Inferior parietal cortex (tissue), 1 donor: Measurements from ENCODE around the gene ATXN1.

Experiments
- DNase-seq: peaks from one replicate; pipeline ENCODE4 v3.0.0-alpha.2; 2016; ENCODE audit errors: extremely low spot score

Gene ATXN1

DNA sequence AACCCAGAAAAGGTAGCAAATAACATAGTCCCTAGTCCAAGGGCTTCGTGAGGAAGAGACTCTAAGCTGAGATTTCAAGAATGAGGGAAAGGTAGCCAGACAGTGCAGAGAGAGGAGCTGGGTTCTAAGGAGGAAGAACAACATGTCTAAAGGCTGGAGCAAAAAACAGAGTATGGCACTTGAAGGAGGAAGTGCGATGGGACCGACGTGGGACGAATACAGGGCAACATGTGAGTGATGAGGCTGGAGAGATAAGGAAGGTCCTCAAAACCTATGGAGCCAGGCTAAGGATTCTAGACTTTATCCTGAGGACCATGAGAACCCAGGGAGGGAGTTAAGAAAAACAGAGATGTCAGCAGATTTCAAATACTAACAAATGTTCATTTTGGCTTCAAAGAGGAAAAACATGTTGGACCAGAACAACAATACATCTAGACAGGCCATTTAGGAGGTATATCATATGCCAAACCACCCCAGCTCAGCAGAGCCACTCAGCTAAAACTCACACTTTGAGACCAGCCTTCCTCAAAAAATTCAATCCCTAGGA, 17.5 kb downstream of the ATXN1 start:
- DNase-seq, result no peak

DNA sequence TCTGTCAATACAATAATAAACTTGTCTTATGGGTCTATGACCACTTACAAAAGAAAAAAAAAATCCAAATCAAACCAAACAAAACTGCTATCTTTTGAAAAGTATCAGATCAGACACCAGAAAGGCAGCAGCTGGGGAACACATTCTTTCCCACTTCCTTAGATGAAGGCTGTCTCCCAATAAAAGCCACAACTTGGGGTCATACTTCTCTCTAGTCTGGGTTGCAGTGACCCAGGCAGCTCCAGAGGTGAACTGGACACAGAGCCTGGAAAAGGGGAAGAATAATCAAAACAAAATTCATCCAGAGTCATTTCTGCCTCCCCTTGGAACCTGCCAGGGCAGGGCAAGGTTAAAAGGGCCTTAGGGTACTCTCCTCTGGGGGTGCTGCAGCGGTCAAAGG, 19.1 kb downstream of the ATXN1 start:
- no peak for DNase-seq

DNA sequence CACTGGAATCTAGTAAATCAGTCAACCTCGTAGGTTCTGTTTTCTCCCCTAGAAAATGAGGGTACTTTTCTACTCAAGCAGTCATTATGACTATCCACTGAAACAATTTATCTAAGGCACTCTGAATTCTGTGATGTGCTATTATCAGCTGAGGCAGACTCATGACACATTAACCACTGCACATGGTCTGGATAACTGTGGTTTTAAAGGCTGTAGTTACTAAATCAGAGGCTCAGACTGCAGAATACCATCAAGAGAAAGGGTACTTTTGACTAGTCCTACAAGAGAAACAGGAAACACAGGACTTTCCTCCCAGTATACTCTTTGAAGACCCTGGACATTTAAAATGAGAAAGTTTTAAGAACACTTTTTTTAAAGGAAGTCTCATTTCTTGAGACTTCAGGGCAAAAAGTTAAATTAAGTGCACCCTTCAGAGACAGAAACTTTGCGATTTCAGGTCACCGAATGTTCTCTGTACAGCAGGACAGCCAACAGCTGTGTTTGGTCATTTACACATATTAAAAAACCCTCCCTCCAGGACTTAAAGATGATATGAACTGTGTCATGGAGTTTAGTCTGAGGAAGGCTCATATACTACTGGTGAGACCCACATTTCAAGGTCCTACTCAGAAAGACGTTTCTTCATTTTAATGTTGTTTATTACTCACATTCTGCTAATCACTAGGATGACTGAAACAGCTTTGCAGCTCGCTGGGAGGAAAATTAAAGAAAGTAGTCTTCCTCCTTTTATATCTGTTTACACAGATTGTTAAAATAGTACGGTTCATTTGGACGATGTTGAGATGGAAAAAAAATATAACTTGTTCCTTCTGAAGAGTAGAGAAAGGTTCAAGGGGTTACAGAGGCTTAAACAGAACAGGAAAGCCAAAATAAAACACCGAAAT, 19.9 kb downstream of the ATXN1 start:
- no peak for DNase-seq

DNA sequence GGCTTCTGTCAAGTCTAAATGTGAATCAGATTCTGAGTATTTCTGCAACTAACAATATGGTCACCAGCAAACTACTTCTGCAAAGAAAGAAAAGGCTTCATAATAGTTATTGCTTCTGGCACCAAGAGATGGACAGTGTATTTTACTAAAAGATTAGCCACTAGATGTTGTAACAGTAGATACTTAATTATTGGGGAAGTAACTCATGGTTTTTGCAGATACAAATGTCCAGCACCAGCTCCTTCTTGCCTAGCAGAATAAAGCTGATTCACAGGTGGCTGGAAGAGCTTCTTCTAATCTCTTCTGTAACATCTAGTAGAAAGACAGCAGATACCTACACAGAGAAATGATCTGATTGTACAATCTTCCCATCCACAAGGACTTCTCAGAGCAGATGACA, 21.2 kb downstream of the ATXN1 start:
- DNase-seq, result no peak

DNA sequence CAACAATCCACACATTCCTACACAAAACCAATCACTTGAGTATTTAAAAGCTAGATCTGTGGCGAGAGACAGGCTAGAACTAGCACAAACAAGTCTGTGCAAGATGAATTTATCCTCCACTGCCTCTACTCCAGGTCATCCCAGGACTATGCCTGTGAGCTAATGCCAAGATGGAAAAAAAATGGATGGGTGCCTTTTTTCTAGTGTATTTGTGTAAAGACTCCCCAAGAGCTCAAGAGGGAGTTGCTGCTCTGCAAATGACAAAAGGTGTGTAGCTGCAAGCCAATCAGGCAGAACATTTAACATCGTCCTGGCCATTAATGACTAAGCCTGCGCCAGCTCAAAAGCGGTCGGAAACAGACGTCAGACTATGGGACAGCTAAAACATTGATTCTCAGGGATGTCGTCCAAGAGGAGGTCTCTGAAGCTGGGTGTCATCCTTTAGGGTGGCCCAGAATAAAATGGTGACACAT, 21.9 kb downstream of the ATXN1 start:
- no peak for DNase-seq

DNA sequence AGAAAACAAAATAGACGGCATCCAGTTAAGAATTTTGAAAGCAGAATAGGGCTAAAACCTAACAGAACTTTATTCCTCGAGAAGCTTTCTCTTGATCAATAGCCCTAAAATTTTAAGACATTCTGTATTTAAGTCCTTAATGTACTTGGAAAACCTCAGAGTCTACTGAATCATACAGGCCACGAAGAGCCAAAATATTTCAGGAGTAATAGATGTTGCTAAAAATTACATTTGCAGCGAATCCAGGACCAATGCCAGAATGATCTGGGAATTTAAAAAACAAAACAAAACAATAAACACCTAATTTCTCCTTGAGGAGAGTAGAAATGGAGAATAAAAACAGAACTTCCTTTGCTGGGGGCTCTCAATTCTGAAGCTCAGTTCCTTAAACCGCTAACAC, 23.3 kb downstream of the ATXN1 start:
- DNase-seq, result no peak

DNA sequence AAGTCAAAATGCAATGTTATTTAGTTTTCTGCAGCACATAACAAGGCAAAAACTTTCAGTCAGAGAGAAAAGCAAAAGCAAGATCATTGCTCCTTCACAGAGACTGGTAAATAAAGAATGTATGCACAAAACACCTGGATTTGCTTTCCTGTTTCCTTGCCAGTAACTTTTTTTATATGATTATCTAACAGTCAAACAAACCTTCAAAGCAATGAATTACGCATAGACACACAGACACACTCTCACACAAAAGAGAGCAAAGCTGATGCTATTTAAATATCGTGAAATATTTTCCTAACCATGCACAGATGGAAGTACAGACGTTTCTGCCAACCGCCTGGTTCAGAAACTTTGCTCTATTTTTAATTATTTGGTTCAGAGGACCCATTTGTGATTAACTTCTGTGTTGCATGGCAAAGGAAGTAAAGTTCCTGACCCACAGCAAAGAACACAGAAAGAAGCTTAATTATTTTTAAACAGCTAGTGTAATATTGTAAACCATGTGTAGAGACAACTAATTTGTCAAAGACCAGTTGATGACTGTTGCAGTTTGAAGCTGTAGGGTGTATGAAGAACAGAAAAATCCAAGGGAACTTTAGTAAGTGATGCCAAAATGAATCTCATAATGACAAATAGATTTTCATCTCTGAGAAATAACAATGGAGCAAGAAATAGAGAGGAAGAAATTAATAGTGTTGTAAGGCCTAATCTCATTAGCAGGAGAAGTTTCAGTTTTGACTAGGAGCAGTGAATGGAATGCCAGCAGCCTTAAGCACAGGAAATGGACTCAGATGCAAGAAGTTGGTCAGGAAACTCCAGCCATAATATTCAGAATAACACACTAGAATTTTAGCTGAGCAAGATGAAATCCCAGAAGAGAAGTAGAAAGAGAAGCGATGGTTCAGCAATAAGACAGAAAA, 24.1 kb downstream of the ATXN1 start:
- no peak for DNase-seq

DNA sequence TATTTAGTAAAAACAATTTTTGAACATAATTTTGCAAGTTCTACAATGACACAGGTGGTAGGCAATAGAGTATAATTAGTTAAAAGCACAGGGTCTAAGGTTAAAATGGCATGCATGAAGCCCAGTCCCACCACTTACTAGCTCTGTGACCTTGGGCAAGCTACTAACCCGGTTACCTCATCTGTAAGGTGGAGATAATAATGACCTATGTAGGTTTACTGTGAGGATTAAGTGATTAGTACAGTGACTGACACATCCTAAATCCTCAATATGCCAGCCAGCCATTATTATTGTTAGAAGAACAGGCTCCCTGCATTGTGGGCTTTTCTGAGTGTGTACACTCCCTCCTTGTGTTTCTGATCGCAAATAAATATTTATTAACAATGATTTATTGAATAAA, 26.2 kb downstream of the ATXN1 start:
- no peak for DNase-seq

DNA sequence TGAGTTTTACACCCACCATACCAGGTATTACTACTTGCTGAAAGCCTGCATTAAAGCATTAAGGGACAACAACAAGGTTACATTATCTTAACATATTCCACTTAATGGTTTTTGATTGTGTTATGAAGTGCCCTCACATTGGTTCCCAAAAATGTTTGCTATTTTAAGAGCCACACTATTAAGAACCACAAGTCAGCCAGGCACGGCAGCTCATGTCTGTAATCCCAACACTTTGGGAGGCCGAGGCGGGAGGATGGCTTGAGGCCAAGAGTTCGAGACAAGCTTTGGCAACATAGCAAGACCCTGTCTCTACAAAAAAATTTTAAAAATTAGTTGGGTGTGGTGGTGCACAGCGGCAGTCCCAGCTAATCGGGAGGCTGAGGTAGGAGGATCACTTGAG, 28.2 kb downstream of the ATXN1 start:
- DNase-seq, result no peak

DNA sequence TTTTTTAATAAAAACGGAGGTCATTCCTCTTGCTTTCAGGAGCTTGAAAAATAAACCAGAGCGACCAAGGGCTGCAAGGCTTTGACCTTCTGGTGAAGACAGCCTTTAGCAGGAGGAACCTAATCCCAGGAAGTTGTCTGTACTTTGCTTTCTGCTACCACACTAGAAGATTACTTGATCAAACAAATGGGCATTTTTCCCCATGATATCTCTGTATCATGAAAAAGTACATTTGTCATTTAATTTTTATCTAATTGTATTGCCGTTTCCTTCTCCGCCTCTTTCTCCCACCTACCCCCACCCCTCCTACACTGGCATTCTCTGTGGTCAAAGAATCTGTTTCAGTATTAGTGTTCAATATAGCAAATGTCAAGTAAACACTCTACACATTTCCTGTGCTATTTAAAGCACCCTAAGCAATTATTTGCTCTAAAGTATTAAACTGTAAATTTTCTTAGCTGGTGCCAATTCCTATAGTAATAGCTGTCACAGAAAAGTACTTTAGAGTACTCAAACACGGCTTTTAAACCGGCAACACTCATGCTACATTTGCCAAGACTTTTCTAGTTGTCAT, 29.7 kb downstream of the ATXN1 start:
- DNase-seq, result no peak

DNA sequence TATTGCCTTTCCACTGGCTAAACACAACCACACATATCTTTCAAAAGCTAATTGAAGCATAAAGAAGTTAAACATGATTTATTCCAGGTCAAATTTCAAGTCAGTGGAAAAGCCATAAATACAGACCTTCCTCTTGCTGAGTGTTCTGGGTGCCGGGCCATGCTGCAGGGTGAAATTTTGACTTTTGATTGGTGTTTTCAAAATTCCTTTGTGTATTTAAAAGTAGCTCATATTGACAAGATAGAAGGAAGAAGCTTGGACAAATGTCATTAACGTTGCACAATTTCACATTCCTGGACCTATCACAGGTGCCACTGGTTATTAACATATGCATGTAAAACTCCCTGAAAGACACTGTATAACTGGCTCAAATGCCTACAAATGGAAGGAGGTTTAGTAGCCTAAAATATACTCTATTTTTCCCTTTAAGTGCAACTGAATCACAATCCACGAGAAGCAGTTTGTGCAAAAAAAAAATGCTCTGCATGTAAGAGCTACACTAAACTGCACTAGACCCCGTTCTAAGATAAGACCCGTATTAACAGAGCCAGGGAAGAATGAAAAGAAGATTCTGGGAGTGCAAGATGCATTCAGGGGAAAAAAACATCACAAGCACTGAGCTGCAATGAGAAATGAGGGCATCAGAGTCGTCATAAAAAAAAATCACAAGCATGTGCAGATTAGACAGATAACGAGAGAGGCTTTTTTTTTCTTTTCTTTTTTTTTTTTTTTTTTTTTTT, 30.4 kb downstream of the ATXN1 start:
- DNase-seq, result no peak

DNA sequence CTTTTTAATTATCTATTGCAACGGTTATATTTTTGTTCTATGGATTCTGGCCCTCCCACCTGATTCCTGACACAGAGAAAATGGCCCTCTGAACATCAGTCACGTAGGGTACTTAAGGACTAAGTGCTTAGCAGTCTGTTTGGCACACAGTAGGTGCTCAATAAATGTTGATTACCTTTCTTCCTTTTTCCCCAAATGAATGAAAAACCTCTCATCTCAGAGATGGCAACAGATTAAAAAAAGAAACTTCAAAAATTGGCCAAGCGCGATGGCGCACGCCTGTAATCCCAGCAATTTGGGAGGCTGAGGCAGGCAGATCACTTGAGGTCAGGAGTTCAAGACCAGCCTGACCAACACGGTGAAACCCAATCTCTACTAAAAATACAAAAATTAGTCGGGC, 31.5 kb downstream of the ATXN1 start:
- DNase-seq, result no peak

DNA sequence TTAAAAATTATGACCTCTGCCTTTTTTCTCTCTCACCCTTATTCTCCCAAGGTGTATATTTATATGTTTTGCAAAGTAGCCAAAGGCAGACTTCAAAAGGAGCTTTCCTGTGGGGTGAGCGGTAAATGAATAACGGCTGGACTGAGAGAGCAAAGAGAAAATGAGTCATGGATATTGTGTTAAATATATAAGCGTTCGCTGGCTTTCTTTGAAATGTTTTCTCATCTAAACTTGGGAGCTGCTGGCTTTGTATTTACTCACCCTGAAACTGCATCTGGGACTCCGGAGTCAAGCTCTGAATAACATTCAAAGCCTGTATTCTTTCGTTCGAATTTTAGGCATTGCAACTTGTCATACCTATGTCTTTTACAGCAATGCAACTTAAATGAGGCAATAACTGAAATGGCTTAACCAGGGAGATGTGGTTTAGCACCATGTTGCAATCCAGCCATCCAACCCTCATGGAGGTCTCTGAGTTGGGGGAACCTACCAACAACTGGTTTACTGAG, 32.0 kb downstream of the ATXN1 start:
- no peak for DNase-seq

DNA sequence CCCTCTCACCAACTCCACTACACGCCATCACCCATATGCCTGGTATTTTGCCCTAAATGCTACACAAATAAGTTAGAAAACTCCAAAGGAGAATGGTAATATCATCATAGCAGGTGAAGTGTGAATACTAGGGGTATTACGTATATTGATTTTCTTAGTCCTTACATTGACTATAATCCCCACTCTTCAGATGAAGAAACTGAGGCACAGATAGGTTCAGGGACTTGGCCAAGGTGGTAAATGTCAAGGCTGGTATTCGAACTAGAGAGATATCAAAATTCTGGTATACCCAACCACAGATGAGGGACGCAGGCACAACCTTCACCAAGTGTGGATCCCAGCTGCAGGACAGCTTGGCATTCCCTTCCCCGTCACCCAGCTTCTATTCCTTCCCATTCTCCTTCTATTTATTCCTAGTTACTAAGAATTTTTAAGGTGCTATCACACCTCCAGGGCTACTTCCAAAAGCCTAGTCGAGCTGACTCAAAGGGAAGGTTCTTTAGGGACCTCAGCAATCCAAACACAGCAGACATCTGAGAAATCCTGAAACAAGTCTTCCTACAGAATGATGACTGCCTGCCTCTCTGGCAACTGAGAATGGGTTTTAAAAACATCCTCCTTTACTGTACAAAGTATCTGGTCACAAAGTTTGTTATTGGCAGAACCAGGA, 32.6 kb downstream of the ATXN1 start:
- no peak for DNase-seq

DNA sequence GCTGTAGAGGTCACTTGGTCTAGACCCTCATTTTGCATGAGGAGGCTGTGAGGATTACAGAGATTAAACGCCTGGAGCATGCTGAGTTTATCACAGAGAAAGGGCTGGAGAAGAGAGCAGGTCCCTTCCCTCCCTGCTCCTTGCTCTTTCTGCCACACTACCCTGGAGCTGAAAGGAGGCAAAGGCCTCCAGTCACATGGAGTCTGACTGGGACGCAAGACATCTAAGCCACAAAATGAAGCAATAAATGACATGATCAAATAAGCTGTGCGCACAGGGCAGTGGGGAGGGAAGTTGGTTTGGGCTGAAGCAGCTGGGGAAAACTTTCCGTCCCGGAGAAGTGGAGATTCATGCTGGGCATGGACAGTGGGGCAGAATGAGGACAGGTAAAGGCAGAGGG, 33.3 kb downstream of the ATXN1 start:
- no peak for DNase-seq

DNA sequence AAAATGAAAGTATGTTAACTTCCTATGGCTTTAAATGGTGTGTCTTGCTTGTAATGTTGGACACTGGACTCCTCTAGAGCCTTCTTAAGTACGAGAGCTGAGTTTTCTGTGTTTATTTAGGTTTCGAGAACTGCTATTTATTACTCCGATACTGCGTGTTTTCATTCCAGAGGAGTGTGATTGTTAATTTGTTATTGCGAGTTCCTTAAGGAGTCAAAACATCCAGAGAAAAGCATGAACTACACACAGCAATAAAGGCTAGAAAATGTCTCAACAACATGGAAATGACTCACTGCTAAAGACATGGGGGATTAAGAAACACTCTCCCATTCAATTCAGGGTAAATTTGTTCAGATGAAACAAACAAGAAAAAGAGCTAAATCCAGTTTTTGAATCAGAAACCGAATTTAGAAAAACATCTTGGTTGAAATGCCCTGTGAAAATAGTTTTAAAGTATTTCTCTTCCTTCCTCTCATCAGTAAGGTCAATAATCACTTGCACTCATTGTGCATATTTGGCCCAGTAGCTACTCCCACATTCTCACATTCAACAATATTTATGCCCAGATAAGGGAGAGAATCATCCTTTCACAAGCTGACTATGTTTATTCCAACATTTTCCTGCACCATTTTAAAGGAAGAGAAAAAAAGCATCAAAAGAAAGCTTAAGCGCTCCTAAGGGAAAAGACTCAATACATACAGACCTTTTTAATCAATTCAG, 36.0 kb downstream of the ATXN1 start:
- no peak for DNase-seq

DNA sequence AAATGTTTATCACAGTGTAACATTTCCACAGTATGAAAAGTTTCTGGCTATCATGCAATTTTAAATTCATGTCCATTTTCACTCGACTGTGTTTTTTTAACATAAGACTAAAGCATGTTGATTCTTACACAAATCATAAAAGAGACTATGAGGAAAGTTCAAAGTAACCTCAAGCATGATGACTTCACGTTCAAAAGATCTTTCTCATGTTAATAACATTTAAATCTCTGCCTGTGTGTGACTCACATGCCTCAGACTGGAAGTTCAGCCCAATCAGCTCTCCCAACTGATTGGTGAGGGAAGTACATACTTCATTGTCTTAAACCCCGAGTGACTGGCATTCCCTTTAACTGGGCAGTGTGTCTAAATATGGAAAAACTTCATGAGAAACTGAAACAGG, 37.4 kb downstream of the ATXN1 start:
- no peak for DNase-seq

DNA sequence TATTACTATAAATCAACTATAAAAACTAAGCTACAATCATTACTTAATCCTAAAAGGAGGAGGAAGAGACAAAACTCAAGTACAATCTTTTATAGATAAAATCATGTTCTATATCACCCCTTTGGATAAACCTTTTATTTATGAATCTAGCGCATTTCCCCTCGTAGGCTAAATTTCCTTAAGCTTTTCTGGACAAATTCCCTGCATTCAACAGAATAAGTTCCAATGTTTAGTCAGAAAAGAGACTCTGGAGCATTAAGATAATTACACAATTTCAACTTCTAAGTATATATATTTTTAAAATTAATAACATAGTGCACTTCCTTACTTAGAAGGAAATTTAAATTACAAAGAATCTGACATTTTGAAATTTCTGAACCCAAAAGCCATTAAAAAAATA, 37.9 kb downstream of the ATXN1 start:
- DNase-seq, result no peak

DNA sequence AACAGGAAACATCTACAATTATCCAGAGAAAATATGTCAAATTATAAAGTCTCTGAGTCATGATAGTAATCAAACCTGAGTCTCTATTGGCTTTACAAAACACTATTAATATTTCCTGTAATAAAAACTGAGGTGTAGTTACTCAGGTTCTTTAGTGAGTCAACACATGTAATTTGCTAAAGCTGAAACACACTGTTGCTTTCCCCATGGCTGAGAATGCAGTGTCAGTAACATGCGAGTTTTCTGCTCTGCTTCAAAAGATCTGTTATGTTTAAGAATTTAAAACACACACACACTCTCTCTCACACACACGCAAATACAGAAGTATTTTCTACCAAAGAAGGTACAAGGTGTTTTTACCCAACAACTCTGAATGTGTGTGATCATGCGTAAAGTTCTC, 38.6 kb downstream of the ATXN1 start:
- no peak for DNase-seq

DNA sequence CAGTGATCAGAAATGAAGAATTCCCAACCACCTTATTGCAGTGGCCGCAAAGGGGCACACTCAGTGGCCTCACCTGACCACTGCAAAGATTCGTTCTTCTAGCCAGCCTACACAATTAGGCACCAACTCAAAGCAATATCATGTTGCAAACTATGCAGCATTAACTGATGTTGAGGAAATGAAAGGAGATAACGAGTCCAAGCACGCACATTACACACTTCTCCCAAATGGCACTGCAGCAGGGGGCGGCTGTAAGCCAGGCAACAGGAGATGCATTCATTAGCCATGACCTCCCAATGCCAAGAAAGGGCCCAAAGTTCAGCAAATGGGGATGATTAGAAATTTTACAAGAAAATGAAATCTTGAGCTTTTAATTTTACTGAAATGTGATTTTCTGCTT, 39.3 kb downstream of the ATXN1 start:
- DNase-seq, result no peak
